Trophoblast cell (in vitro differentiated cells and primary cell): ENCODE results near the gene GNB5.

ENCODE experiments used
- DNase-seq, 2 donors: peaks; one replicate each; pipeline ENCODE4 v3.0.0-alpha.2; 2016
- H2AFZ ChIP-seq: 2 replicates; pipeline ENCODE4 v1.6.1; 2013; ENCODE audit warnings: low read length, moderate library complexity, mild to moderate bottlenecking; ENCODE audit not compliant: insufficient read depth, poor library complexity
- H2AK5ac ChIP-seq: 2 replicates; pipeline ENCODE4 v1.6.1; 2013; ENCODE audit warnings: mild to moderate bottlenecking, low read length
- H2BK120ac ChIP-seq: 2 replicates; pipeline ENCODE4 v1.6.1; 2013; ENCODE audit warnings: low read length, mild to moderate bottlenecking, moderate library complexity; ENCODE audit not compliant: insufficient read depth, poor library complexity
- H2BK12ac ChIP-seq: 2 replicates; pipeline ENCODE4 v1.6.1; 2013; ENCODE audit warnings: mild to moderate bottlenecking, low read length, moderate library complexity
- H2BK5ac ChIP-seq: 2 replicates; pipeline ENCODE4 v1.6.1; 2013; ENCODE audit warnings: low read length, low read depth, moderate library complexity, mild to moderate bottlenecking; ENCODE audit not compliant: poor library complexity
- H3K14ac ChIP-seq: 2 replicates; pipeline ENCODE4 v1.6.1; 2013; ENCODE audit warnings: mild to moderate bottlenecking, low read length
- H3K18ac ChIP-seq: 2 replicates; pipeline ENCODE4 v1.6.1; 2013; ENCODE audit warnings: mild to moderate bottlenecking, low read length
- H3K23ac ChIP-seq: 2 replicates; pipeline ENCODE4 v1.6.1; 2013; ENCODE audit warnings: low read length
- H3K27ac ChIP-seq: 2 replicates; pipeline ENCODE4 v1.5.1; 2013; ENCODE audit warnings: low read depth, mild to moderate bottlenecking, inconsistent platforms, low read length, moderate library complexity
- H3K27me3 ChIP-seq: 2 replicates; pipeline ENCODE4 v1.6.1; 2013; ENCODE audit warnings: inconsistent platforms, mild to moderate bottlenecking, low read length, moderate library complexity; ENCODE audit not compliant: insufficient read depth
- H3K36me3 ChIP-seq, 2 experiments: 1 replicate in 1 of 2; 2 replicates in 1 of 2; pipeline ENCODE4 v1.6.1; 2013; ENCODE audit warnings: low read length in 2 of 2, mild to moderate bottlenecking in 2 of 2, moderate library complexity in 1 of 2; ENCODE audit not compliant: insufficient read depth in 2 of 2, control insufficient read depth in 1 of 2
- H3K4ac ChIP-seq: 2 replicates; pipeline ENCODE4 v1.6.1; 2013; ENCODE audit warnings: low read depth, mild to moderate bottlenecking, low read length, moderate library complexity
- H3K4me1 ChIP-seq, 2 experiments: 1 replicate in 1 of 2; 2 replicates in 1 of 2; pipeline ENCODE4 v1.6.1; 2013; ENCODE audit warnings: low read length in 2 of 2, mild to moderate bottlenecking in 2 of 2, moderate library complexity in 1 of 2; ENCODE audit not compliant: insufficient read depth in 2 of 2, control insufficient read depth in 1 of 2
- H3K4me2 ChIP-seq: 2 replicates; pipeline ENCODE4 v1.6.1; 2013; ENCODE audit warnings: inconsistent platforms, mild to moderate bottlenecking, low read length, moderate library complexity
- H3K4me3 ChIP-seq: 2 replicates; pipeline ENCODE4 v1.5.1; 2013; ENCODE audit warnings: mild to moderate bottlenecking, low read depth, low read length, inconsistent platforms
- H3K79me1 ChIP-seq: one replicate; pipeline ENCODE4 v1.6.1; 2013; ENCODE audit warnings: low read length
- H3K79me2 ChIP-seq: 2 replicates; pipeline ENCODE4 v1.6.1; 2013; ENCODE audit warnings: low read length, mild to moderate bottlenecking; ENCODE audit not compliant: control insufficient read depth, insufficient read depth, poor library complexity
- H3K9ac ChIP-seq: 2 replicates; pipeline ENCODE4 v1.6.1; 2013; ENCODE audit warnings: mild to moderate bottlenecking, low read length
- H3K9me3 ChIP-seq: 2 replicates; pipeline ENCODE4 v1.6.1; 2013; ENCODE audit warnings: low read depth, mild to moderate bottlenecking, control low read depth, inconsistent platforms, low read length; ENCODE audit not compliant: insufficient read depth
- H4K12ac ChIP-seq: 2 replicates; pipeline ENCODE4 v1.6.1; 2013; ENCODE audit warnings: low read depth, mild to moderate bottlenecking, low read length, moderate library complexity
- H4K8ac ChIP-seq: 2 replicates; pipeline ENCODE4 v1.6.1; 2013; ENCODE audit warnings: low read depth, mild to moderate bottlenecking, low read length, moderate library complexity
- H4K91ac ChIP-seq: one replicate; pipeline ENCODE4 v1.6.1; 2013; ENCODE audit warnings: low read depth, mild to moderate bottlenecking, low read length, moderate library complexity
- WGBS: extraction: QIAGEN DNeasy Blood & Tissue Kit; methylation state at CpG from one replicate; pipeline ENCODE4 v1.1.7; 2013; ENCODE audit warnings: missing lambda C conversion rate; ENCODE audit not compliant: insufficient read length, insufficient coverage; ENCODE audit errors: extremely low coverage; 5-methylcytosine and 5-hydroxymethylcytosine counted together

GNB5 gene

DNA sequence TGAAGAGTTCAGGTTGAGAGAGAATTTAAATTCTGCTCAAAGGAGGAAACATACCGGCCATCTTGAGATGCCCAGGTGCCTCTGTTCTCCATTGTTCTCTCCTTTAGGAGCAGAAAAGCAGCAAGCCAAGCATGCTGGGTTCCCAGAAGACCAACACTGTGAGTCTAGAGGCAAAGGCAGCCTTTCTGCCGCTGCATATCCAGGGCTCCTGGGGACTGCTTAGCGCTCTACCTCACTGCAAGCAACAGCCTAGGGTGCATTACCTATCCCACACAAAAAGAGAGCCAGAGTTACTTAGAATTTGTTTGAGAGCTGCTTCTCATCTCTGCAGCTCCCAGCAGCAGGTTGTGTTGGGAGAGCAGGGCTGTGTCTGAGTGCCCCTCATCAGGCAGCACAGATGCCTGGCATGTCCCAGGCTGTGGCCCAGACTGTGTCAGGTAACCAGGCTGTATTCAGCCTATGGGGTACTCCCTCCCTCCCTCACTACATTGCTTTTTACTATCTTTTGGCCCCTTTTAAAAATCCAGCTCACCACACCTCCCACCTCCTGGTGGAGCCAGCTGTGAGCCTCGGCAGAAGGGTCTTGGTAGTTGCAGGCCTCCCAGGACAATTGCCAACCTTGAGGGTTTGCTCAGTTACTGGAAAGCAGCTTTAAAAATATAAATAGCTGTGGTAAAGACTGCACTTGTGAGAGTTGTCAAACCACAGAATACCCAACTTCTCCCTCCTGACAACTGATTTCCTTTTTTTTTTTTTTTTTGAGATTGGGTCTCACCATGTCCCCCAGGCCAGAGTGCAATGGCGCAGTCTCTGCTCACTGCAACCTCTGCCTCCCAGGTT, 108.8 kb downstream of the GNB5 start:
- Histone ChIP-seq H3K9me3 (peaks cover 1% of the 10 kb centered on the region), H2AK5ac (no peak overlapping the region), H3K18ac (no peak overlapping the region), H3K4me1 (no peaks in the 10 kb centered on the region), H4K8ac (no peak overlapping the region), H3K4me3 (no peak overlapping the region), H3K23ac (no peak overlapping the region), H3K79me2 (no peaks in the 10 kb centered on the region), H3K36me3 (no peaks in the 10 kb centered on the region), H2BK5ac (no peak overlapping the region), H4K12ac (no peak overlapping the region), H3K9ac (no peak overlapping the region), H4K91ac (no peak overlapping the region), H2BK120ac (no peak overlapping the region), H3K14ac (no peak overlapping the region), H3K79me1 (no peaks in the 10 kb centered on the region), H2BK12ac (no peak overlapping the region), H3K4ac (no peak overlapping the region), H3K4me2 (no peak overlapping the region), H3K27me3 (no peaks in the 10 kb centered on the region), H3K27ac (no peak overlapping the region), H2AFZ (no peak overlapping the region)
- WGBS: no CpG with 5 or more reads among the region's 5 CpGs
- no peak for DNase-seq

DNA sequence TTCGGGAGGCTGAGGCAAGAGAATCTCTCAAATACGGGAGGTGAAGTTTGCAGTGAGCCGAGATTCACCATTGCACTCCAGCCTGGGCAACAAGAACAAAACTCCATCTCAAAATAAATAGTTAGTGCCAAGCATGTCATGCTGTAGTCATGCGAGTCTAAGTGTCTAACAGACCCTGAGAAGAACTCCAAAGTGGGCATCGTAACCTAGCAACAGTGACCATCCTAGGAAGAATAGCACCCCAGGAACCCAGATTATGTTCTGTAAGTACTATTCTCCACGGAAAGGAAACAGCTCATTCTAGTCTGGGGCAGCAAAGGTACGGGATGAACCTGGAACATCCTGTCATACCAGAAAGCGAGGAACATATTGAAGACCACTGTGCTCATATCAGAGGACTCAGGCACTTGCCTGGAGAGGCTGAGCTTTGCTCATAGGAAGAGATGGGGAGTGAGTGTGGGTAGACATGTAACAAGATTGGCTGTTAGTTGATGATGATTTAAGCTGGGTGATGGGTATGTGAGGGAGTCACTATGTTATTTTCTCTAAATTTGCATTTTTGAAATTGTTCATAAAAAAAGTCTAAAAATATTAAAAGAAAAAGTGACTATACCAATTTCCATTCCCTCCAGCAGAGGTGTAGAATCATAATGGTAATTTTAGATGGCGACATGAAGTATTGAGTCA, 110.3 kb downstream of the GNB5 start:
- no CpG with 5 or more reads among the region's 9 CpGs for WGBS

DNA sequence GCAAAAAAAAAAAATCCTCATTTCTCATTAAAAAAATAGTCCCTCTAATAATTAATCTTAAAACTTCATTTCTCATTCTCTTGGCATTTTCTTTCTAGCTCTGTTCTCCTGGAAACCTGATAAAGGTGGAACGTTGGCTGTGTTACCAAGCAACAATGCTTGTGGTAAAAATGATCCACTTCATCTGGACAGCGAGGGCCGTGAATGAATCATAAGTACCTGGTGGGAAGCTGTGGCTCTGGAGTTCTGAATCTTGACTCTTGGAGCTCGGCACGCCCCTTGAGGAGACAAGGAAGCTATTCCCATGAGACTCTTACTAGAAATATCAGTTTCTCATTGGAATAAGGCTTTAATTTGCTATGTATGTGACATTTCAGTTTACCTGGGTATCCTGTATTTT, 111.2 kb downstream of the GNB5 start:
- Histone ChIP-seq H3K79me2 (no peaks in the 10 kb centered on the region), H2BK5ac (no peak overlapping the region), H2AFZ (no peak overlapping the region), H3K14ac (no peak overlapping the region), H3K27ac (no peak overlapping the region), H3K23ac (no peak overlapping the region), H2AK5ac (no peak overlapping the region), H3K4me2 (no peak overlapping the region), H3K4me3 (no peak overlapping the region), H3K36me3 (no peaks in the 10 kb centered on the region), H3K9me3 (no peaks in the 10 kb centered on the region), H3K4ac (no peak overlapping the region), H3K18ac (no peak overlapping the region), H3K79me1 (no peaks in the 10 kb centered on the region), H4K12ac (no peak overlapping the region), H3K4me1 (no peaks in the 10 kb centered on the region), H4K8ac (no peak overlapping the region), H3K27me3 (no peaks in the 10 kb centered on the region), H3K9ac (no peak overlapping the region), H4K91ac (no peak overlapping the region), H2BK12ac (no peak overlapping the region), H2BK120ac (no peak overlapping the region)
- no CpG with 5 or more reads among the region's 5 CpGs for WGBS
- DNase-seq: no peak

More for the DNA sequence above, 110.3 kb downstream of the GNB5 start:
- Histone ChIP-seq H3K36me3 (no peaks in the 10 kb centered on the region), H3K27ac (no peak overlapping the region), H3K79me2 (no peaks in the 10 kb centered on the region), H3K9ac (no peak overlapping the region), H2BK5ac (no peak overlapping the region), H3K4me2 (no peak overlapping the region), H3K27me3 (no peaks in the 10 kb centered on the region), H3K14ac (no peak overlapping the region), H3K4me1 (no peaks in the 10 kb centered on the region), H2BK120ac (no peak overlapping the region), H3K79me1 (no peaks in the 10 kb centered on the region), H4K12ac (no peak overlapping the region), H3K23ac (no peak overlapping the region), H3K4ac (no peak overlapping the region), H4K91ac (no peak overlapping the region), H2BK12ac (no peak overlapping the region), H3K18ac (no peak overlapping the region), H3K9me3 (no peaks in the 10 kb centered on the region), H2AFZ (no peak overlapping the region), H4K8ac (no peak overlapping the region), H2AK5ac (no peak overlapping the region), H3K4me3 (no peak overlapping the region)
- no peak for DNase-seq

DNA sequence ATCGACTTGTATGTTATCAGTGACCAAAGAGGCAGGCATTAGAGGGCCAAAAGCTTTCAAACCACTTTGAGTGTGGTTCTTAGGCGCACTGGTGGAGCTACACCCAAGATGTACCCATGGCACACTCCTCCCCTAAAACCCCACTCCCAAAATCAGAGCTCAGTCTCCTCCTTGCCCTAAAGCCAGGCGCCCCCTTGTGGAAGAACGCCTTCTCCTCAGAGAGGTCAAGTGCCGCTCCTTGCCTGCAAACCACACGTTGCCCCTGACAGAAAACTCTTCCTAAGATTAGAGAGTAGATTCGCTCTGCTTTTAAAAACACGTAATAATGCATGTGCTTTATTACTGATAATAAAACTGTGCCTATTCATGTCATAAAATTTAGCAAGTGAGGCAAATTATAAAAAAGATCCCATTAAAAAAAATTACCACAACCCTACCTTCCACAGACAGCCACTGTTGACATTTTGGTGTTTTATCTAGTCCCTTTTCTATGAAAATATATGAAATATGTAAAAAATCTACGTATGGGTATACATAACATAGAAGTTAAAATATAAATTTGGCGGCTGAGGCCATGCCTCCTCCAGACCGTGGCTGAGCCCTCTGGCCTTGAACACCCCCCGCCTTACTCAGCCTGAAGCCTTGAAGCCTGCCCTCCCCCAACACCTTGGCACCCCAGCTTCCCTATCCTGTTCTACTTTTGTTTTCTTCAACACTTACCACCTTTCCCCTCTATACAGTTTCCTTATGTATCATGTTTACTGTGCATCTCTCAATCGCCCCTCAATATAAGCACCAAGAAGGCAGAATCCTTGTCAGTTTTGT, 112.1 kb downstream of the GNB5 start:
- no CpG with 5 or more reads among the region's 13 CpGs for WGBS
- Histone ChIP-seq H3K18ac (no peak overlapping the region), H3K79me2 (no peaks in the 10 kb centered on the region), H3K4me3 (no peak overlapping the region), H4K12ac (no peak overlapping the region), H2BK5ac (no peak overlapping the region), H3K79me1 (no peaks in the 10 kb centered on the region), H3K9me3 (no peaks in the 10 kb centered on the region), H2AK5ac (no peak overlapping the region), H3K27ac (no peak overlapping the region), H3K9ac (no peak overlapping the region), H3K4ac (no peak overlapping the region), H4K91ac (no peak overlapping the region), H2BK12ac (no peak overlapping the region), H3K14ac (no peak overlapping the region), H3K23ac (no peak overlapping the region), H3K27me3 (no peaks in the 10 kb centered on the region), H3K4me2 (no peak overlapping the region), H2BK120ac (no peak overlapping the region), H4K8ac (no peak overlapping the region), H3K36me3 (no peaks in the 10 kb centered on the region), H2AFZ (no peak overlapping the region), H3K4me1 (no peaks in the 10 kb centered on the region)
- DNase-seq: peak; percentile 59 to 87
